HEK293 (cell line): ENCODE results near the gene ARFGEF2.

Experiments used
- CTCF ChIP-seq: fragments of 450-650 bp; formaldehyde crosslinking; IDR thresholded peaks from 2 replicates; pipeline ENCODE4 v1.5.1; 2016; ENCODE audit warnings: missing biosample characterization, missing genetic modification characterization
- GLI4 ChIP-seq: fragments of 450-650 bp; formaldehyde crosslinking; IDR thresholded peaks from 2 replicates; pipeline ENCODE4 v1.5.1; 2016; ENCODE audit warnings: missing biosample characterization, missing genetic modification characterization
- GLIS2 ChIP-seq: fragments of 450-650 bp; formaldehyde crosslinking; IDR thresholded peaks from 2 replicates; pipeline ENCODE4 v1.5.1; 2016; ENCODE audit warnings: missing biosample characterization, missing genetic modification characterization
- PRDM2 ChIP-seq: fragments of 450-650 bp; formaldehyde crosslinking; IDR thresholded peaks from 2 replicates; pipeline ENCODE4 v1.5.1; 2016; ENCODE audit warnings: missing biosample characterization, missing genetic modification characterization, borderline replicate concordance
- TCF7L2 ChIP-seq: IDR thresholded peaks from 2 replicates; pipeline ENCODE4 v1.6.1; 2011; ENCODE audit warnings: low read depth, mild to moderate bottlenecking, inconsistent platforms, low read length, moderate library complexity, borderline replicate concordance
- ZNF302 ChIP-seq: fragments of 450-650 bp; formaldehyde crosslinking; IDR thresholded peaks from 2 replicates; pipeline ENCODE4 v1.5.1; 2016; ENCODE audit warnings: missing biosample characterization, missing genetic modification characterization, low read depth
- ZNF580 ChIP-seq: fragments of 450-650 bp; formaldehyde crosslinking; IDR thresholded peaks from 2 replicates; pipeline ENCODE4 v1.5.1; 2016; ENCODE audit warnings: missing biosample characterization, missing genetic modification characterization
- ZSCAN5A ChIP-seq: fragments of 450-650 bp; formaldehyde crosslinking; IDR thresholded peaks from 2 replicates; pipeline ENCODE4 v1.5.1; 2016; ENCODE audit warnings: missing biosample characterization, missing genetic modification characterization

GRCh38 chr20:48959899-48960550, 38.5 kb downstream of the ARFGEF2 start:
- TF ChIP-seq ZNF580: no peak
- TF ChIP-seq CTCF (tag by site-specific recombination): no peak
- TF ChIP-seq GLI4: no peak
- TF ChIP-seq TCF7L2: no peak
- TF ChIP-seq ZNF302 (tag by site-specific recombination): no peak
- no peak for TF ChIP-seq GLIS2 (tag by site-specific recombination)
- no peak for TF ChIP-seq PRDM2
- no peak for TF ChIP-seq ZSCAN5A (tag by site-specific recombination)
